Effector CD4-positive, alpha-beta T cell (primary cell): ENCODE measurements around the gene OR2M5. TPM values are rescaled to one million over a fixed set of nuclear protein-coding genes. Genes with fewer than 3 reads are reported as not detected.

Experiments
- DNase-seq: peaks from one replicate; pipeline ENCODE4 v3.0.0-alpha.2; 2020
- total RNA-seq: gene quantifications from one replicate; lab custom pipeline; 2026; lab: John Stamatoyannopoulos, UW

OR2M5 gene, protein sequence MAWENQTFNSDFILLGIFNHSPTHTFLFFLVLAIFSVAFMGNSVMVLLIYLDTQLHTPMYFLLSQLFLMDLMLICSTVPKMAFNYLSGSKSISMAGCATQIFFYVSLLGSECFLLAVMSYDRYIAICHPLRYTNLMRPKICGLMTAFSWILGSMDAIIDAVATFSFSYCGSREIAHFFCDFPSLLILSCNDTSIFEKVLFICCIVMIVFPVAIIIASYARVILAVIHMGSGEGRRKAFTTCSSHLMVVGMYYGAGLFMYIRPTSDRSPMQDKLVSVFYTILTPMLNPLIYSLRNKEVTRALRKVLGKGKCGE
- not detected for total RNA-seq

GRCh38 chr1:248144513-248145198 is at the start of gene OR2M5:
OR2M5 (plus strand) TSS chr1:248145148; CDS start chr1:248145148, 0 bp downstream.
- DNase-seq = no peak

GRCh38 chr1:248098529-248098928 is 46.4 kb upstream of the OR2M5 start:
- DNase-seq = no peak

GRCh38 chr1:248102847-248103246 is 42.1 kb upstream of the OR2M5 start:
- no peak for DNase-seq

GRCh38 chr1:248111157-248111556 is 33.8 kb upstream of the OR2M5 start:
- DNase-seq = no peak

GRCh38 chr1:248114890-248115289 is 30.1 kb upstream of the OR2M5 start:
- DNase-seq = no peak

- no peak for DNase-seq
These were observed 17.3 kb upstream of the OR2M5 start for GRCh38 chr1:248127653-248128052.

GRCh38 chr1:248136811-248137210 is 8.1 kb upstream of the OR2M5 start:
- DNase-seq = no peak

GRCh38 chr1:248140846-248141245 is 4.1 kb upstream of the OR2M5 start:
- DNase-seq = no peak

- no peak for DNase-seq
These were observed 1.6 kb upstream of the OR2M5 start for GRCh38 chr1:248143311-248143710.

- DNase-seq = no peak
These were observed 7.3 kb downstream of the OR2M5 start for GRCh38 chr1:248152056-248152827.

- no peak for DNase-seq
These were observed 11.0 kb downstream of the OR2M5 start for GRCh38 chr1:248155927-248156326.

DNA sequence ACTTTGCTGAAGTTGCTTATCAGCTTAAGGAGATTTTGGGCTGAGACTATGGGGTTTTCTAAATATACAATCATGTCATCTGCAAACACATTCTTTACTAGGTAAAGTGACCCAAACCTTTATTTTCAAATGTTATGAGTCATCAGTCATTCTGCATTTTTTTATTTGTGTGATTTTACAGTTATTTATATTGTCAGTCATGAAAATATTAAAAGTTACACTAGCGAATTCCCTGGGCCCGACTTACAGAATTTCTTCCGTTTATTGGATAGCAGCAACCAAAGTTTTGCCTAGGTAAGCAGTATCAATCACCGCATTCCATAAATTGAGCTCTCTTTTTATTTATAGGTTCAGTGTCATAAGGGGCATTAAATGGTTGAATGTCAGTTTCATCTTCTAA is 13.8 kb downstream of the OR2M5 start:
- no peak for DNase-seq

- no peak for DNase-seq
These were observed 19.1 kb downstream of the OR2M5 start for GRCh38 chr1:248164031-248164430.

- DNase-seq = no peak
These were observed 20.2 kb downstream of the OR2M5 start for GRCh38 chr1:248165186-248165585.

DNA sequence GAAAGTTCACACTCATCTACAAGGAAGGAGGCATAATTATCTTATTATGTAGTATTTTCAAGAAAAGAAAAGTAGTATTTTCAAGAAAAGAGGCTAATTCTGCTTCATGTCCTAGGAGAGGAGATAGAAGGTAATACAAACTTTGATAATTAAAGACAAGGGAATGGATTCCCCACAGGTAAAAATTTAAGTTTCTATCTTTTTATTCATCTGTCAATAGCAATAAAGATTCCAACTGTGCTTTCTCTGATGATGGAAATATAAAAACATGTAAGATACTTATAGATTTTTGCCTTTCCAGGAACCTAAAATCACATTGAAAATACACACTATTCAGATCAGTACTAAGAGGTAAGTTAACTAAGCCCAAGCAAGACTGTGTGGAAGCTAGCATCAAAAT is 29.6 kb downstream of the OR2M5 start, which contains the start of gene OR2M2:
Gene OR2M2, plus strand, starts transcription at position 301 of the 400 bp plus-strand sequence. CDS start 5,165 bp downstream, outside the sequence.
- no peak for DNase-seq

DNA sequence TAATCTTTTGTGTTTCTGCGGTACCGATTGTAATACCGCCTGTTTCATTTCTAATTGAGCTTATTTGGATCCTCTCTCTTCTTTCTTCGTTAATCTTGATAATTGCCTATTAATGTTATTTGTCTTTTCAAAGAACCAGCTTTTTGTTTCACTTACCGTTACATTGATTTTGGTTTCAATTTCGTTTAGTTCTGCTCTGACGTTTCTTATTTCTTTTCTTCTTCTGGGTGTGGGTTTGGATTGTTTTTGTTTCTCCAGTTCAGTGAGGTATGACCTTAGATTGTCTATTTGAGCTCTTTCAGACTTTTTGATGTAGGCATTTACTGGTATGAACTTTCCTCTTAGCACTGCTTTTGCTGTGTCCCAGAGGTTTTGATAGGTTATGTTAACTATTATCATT is 39.0 kb downstream of the OR2M5 start:
- DNase-seq = no peak

DNA sequence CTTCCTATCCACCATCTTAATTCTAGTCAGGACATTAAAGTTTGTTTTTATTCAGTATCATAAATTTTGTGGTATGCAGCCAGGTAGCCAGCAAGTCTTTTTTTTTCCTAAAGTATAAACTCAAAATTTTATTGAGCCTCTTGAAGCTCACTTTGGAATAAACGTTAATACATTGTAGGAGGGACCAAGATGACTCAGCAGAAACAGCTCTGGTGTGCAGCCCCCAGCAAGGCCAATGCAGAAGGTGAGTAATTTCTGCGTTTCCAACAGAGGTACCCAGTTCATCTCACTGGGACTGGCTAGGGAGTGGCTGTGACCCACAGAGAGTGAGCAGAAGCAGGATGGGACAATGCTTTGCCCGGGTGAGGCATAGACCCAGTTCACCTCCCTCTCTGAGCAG is 42.4 kb downstream of the OR2M5 start:
- DNase-seq = no peak

GRCh38 chr1:248189026-248189425 is 44.1 kb downstream of the OR2M5 start:
- no peak for DNase-seq

- no peak for DNase-seq
These were observed 49.2 kb downstream of the OR2M5 start for GRCh38 chr1:248194117-248194516.
